GM12874 (cell line): ENCODE results near the gene DIP2B.

ENCODE experiments used
- CTCF ChIP-seq: IDR thresholded peaks from 2 replicates; pipeline ENCODE4 v1.5.1; 2011; ENCODE audit warnings: low read depth, mild to moderate bottlenecking, control low read depth, low read length, moderate library complexity; ENCODE audit not compliant: insufficient read depth

DIP2B gene

DNA sequence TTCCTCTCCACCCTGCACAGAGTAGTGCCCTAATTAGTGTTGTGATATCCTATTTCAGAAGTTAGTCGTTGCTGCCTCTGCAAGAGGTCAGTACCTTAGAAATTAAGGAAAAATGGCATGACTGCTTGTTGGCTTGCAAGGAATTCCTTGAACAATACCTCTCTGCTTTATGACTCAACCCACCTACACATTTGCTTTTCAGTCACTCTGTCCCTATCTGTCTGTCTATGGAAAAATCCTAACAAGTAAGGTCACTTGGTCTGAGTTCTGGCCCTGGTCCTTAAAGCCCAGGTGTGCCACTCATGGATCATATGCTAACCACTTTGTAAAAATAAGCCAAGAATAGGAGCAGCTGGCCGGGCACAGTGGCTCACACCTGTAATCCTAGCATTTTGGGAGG lies 142.7 kb downstream of the DIP2B start:
- TF ChIP-seq CTCF = no peak

GRCh38 chr12:50650285-50650684 lies 145.5 kb downstream of the DIP2B start:
- no peak for TF ChIP-seq CTCF

DNA sequence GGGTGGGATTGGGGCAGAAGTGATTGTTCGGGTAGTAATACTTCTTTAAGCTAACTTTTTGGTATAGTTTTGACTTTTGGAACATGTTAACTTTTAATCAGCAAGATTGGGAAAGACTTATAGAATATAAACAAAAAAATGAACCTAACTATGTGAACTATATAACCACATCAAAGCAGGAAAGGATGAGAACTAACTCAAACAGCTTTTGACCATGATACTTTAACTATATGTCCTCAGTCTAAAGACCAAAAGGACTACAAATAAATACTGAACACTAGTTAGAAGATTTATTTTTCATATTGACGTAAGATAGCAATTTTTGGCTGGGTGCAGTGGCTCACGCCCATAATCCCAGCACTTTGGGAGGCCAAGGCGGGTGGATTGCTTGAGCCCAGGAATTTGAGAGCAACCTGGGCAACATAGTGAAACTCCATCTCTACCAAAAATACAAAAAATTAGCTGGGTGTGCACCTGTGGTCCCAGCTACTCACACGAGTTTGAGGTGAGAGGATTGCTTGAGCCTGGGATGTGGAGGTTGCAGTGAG lies 150.7 kb downstream of the DIP2B start:
- TF ChIP-seq CTCF = no peak

- no peak for TF ChIP-seq CTCF
Measured at GRCh38 chr12:50659260-50659659, 154.5 kb downstream of the DIP2B start.

DNA sequence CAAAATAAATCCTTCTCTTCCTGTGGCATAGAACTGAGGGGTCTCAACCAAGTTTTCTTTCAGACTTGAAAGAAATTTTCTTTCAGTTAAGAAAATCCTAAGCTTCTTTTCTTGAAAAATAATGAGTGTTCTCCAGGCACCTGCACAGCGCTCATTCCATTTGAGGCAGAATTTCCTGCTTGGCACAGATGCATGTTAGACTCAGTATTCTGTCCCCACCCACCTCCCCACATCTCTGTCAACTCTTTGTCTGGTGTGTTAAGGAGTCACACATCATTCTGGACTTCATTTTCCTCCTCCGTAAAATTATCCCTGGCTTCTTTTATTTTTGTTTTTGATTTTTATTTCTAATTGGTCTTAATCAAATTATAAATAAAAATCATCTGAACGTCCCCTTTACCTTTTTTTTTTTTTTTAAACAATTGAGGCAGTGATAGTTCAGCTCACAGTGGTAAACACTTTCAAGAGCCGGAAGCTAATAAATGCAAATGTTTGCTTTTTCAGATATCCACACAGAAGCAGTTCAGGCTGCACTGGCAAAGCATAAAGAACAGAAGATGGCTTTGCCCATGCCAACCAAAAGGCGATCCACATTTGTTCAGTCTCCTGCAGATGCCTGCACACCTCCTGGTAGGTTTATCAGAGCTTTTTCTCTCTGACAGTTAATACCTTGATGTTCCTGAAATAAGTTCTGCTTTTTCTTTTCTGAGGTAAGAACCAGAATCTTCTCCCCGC lies 155.1 kb downstream of the DIP2B start:
- no peak for TF ChIP-seq CTCF

DNA sequence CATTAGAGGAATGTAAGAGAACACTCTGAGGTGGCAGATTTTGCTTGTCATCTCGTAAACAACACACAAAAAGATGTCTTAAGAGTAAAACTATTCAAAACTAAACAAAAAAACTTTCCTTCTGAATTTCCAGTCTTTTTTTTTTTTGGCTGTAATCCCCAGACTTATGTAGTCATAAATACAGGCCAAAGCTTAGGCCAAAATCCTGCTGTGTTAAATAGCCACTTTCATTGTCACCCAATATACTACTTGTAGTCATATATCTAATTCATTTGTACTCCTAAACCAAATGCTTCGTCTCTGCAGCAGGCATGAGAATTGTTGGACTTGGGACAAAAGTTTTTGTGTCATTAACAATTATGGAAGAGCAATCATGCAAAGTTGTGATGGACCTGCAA lies 155.6 kb downstream of the DIP2B start:
- TF ChIP-seq CTCF = no peak

DNA sequence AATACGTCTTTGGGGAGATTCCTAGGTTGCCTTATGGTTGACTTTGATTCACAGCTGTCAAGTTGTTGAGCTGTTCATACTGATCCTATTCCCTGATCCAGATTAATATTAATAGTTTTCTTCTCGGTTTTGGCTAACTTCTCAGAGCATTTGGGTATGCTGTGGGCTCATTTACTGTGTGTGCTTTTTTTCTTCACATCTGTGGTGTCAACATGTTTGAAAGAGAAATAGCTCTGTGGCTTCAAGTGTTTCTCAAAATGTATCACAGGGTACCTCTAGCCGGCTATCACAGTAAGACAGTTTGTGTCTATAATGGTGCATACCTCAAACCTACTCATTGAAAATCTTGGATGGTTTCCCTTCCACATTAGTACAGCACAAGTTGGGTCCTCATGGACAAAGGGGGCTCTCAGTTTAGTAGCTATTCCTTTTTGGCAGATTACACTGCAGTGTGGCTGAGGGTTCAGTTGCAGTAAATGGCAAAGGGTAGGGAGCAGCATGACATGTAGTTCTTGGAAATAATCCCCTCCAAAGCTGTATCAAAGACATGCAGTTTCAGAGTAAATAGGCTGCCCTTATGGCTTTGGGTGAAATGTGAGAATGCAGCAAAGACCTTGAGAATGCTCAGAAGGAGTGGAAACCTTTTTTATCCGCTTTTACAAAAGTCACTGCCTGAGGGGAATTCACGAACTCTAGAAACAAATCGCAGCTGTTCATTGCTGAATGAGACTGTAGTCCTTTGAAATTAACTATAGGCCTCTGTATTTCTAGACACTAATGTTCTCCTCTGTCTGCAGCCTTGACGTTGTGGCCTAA lies 156.7 kb downstream of the DIP2B start:
- TF ChIP-seq CTCF = no peak
